NCI-H2081 treated with DMSO at 0.1 percent for 48 hours (cell line): ENCODE measurements around the gene ZNF471.

Source experiments
- DNase-seq: peaks from one replicate; lab custom pipeline; 2025; lab: John Stamatoyannopoulos, UW

The ZNF471 gene

DNA sequence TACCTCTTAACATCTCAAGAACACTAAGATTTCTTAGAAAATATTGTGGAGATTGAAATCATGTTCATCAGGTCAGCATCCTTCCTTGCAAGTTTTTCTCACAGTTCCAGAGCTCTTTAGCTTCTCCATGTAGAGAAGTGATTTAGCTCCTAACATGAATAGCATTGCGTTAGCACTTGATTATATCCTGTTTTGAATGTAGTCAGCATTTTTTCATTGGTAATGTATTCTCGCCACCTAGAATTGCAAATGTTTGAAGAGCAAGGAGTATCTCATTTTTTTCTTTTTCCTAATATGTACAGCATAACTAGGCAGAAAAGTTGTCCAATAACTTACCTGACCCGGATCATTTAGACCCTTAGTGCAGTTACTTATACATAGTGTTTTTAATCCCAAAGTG, 66.3 kb downstream of the ZNF471 start:
- DNase-seq, result no peak

DNA sequence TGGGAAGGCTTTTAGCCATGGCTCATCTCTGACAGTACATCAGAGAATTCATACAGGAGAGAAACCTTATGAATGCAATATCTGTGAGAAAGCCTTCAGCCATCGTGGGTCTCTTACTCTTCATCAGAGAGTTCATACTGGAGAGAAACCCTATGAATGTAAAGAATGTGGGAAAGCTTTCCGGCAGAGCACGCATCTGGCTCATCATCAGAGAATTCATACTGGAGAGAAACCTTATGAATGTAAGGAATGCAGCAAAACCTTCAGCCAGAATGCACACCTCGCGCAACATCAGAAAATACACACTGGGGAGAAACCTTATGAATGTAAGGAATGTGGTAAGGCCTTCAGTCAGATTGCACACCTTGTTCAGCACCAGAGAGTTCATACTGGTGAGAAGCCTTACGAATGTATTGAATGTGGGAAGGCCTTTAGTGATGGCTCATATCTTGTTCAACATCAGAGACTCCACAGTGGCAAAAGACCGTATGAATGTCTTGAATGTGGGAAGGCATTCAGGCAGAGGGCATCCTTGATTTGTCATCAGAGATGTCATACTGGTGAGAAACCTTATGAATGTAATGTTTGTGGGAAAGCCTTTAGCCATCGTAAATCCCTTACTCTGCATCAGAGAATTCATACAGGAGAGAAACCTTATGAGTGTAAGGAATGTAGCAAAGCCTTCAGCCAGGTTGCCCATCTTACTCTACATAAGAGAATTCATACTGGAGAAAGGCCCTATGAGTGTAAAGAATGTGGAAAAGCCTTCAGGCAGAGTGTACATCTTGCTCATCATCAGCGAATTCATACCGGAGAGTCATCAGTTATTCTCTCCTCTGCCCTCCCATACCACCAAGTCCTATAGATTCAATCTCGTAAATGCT, 70.3 kb downstream of the ZNF471 start:
- no peak for DNase-seq
